Activated naive CD8-positive, alpha-beta T cell treated with anti-CD3 and anti-CD28 coated beads, Interleukin-2, amount 50 U/mL, for 24 hours (primary cell): Measurements from ENCODE around the gene TMEM223.
"Not testable (repeated sequence)": the region's sequence is repeated elsewhere in the genome, so short reads cannot be mapped to it uniquely, and the experiment has no call there.

ENCODE experiments used
- ATAC-seq: fragments of 150-1000 bp; cut with Tn5 transposase; one replicate; pipeline ENCODE4 v1.10.0; 2021
- DNase-seq: peaks from one replicate; pipeline ENCODE4 v3.0.0; 2021
- H3K27ac Mint-ChIP-seq: one replicate; pipeline ENCODE4 v1.8.0; 2021; ENCODE audit warnings: mild to moderate bottlenecking, mixed read lengths
- H3K27me3 Mint-ChIP-seq: one replicate; pipeline ENCODE4 v1.8.0; 2021; ENCODE audit warnings: mixed read lengths
- H3K36me3 Mint-ChIP-seq: one replicate; pipeline ENCODE4 v1.8.0; 2021; ENCODE audit warnings: low read depth, mixed read lengths
- H3K4me1 Mint-ChIP-seq: one replicate; pipeline ENCODE4 v1.8.0; 2021; ENCODE audit warnings: mixed read lengths
- H3K4me3 Mint-ChIP-seq: one replicate; pipeline ENCODE4 v1.8.0; 2021; ENCODE audit warnings: mild to moderate bottlenecking, moderate library complexity, mixed read lengths
- H3K9me3 Mint-ChIP-seq: one replicate; pipeline ENCODE4 v1.8.0; 2021; ENCODE audit warnings: mixed read lengths

Gene TMEM223

DNA sequence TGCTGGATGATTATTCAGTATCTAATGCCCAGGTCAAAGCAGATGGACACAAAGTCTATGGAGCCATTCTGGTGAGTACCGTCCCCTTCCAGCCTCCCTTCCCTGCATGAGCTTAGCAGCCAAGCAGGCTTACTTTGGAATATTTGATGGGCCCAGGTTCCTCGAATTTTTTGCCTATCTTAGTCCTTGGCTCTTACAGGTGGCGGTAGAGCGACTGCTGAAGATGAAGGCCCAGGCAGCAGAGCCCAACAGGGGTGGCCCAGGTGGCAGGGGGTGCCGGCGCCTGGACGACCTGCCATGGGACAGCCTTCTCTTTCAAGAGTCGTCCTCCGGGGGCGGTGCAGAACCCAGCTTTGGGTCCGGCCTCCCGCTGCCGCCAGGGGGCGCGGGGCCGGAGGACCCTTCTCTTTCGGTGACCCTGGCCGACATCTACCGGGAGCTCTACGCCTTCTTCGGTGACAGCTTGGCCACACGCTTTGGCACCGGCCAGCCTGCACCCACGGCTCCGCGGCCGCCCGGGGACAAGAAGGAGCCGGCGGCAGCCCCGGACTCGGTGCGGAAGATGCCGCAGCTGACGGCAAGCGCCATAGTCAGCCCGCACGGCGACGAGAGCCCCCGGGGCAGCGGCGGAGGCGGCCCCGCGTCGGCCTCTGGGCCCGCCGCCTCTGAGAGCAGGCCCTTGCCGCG is 5.3 kb downstream of the TMEM223 start:
- ATAC-seq, result peak; percentile 75
- peaks cover 44% of the 10 kb centered on the region for H3K4me1 Mint-ChIP-seq
- peaks cover 20% of the 10 kb centered on the region for H3K36me3 Mint-ChIP-seq
- no peaks in the 10 kb centered on the region for H3K27me3 Mint-ChIP-seq
- peak overlapping the region; percentile 84 for H3K27ac Mint-ChIP-seq
- peak overlapping the region; percentile 83 for H3K4me3 Mint-ChIP-seq
- peak; percentile 90 for DNase-seq
- no peaks in the 10 kb centered on the region for H3K9me3 Mint-ChIP-seq

DNA sequence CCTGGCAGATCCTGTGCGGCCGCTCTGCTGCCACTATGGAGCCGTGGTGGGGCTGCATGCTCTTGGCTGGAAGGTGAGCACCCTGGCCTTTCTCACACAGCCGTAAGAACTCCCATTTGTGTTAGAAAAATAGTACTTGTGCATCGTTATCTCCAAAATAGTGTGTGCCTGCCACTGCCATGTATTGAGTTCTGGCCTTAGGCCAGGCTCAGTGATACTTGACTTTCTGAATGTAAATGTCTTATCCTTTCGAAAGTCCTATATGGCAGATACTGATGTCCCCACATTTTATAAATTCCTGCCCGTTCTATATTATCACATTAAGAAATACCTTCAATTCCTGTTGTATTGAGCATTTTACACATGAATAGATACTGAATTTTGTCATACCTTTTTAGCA is 9.1 kb downstream of the TMEM223 start:
- H3K27ac Mint-ChIP-seq, result no peak overlapping the region
- H3K4me3 Mint-ChIP-seq, result no peak overlapping the region
- no peaks in the 10 kb centered on the region for H3K27me3 Mint-ChIP-seq
- DNase-seq (no peak), ATAC-seq (no peak)
- H3K9me3 Mint-ChIP-seq, result no peaks in the 10 kb centered on the region
- peaks cover 12% of the 10 kb centered on the region for H3K4me1 Mint-ChIP-seq
- H3K36me3 Mint-ChIP-seq, result no peaks in the 10 kb centered on the region

DNA sequence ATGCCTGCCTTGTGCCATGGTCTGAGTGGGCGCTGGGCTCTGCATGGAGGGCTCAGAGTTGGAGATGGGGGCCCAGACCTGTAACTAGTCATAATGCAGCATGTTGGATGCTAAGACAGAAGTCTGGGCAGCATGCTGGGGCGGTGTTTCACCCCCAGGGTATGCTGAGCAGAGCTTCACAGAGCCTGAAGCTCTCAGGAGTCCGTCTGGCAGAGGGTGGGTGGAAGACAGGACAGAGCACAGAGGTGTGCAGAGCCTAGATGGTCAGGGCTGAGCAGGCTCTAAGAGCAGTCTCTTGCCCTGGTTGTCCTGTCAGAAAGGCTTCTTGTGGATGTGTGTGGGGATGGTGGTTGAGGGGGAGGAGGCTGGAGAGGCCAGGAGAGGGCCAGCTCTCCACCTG is 13.4 kb downstream of the TMEM223 start:
- no peak overlapping the region for H3K27ac Mint-ChIP-seq
- H3K27me3 Mint-ChIP-seq, result no peaks in the 10 kb centered on the region
- H3K4me1 Mint-ChIP-seq, result peaks cover 12% of the 10 kb centered on the region

DNA sequence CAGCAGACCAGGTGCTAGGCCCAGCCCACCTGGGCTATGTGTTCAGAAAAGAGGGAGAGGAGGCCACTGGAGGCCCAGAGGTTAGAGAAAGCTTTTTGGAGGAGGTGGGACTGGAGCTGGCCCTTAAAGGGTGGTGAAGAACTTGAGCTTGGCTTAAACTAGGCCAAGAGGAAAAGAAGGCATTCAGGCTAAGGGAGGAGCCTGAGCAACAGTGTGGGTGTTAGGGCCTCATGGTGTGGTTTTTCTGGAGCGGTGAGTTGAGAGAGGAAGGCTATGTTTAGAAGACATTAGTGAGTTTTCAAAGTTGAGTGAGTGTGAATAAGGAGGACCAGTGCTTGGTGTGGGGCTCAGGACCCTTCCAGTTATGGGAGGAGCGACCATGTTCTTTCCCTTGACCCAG is 14.4 kb downstream of the TMEM223 start:
- no peak for DNase-seq
- Mint-ChIP-seq H3K4me1 (peaks cover 13% of the 10 kb centered on the region), H3K27ac (peak overlapping the region; percentile 88), H3K27me3 (no peaks in the 10 kb centered on the region), H3K36me3 (peaks cover 10% of the 10 kb centered on the region), H3K4me3 (peak overlapping the region; percentile 15), H3K9me3 (no peaks in the 10 kb centered on the region)
- peak; percentile 30 for ATAC-seq

More for the DNA sequence above, 13.4 kb downstream of the TMEM223 start:
- ATAC-seq, result peak; percentile 16
- no peak for DNase-seq
- no peak overlapping the region for H3K4me3 Mint-ChIP-seq
- H3K36me3 Mint-ChIP-seq, result peaks cover 10% of the 10 kb centered on the region
- no peaks in the 10 kb centered on the region for H3K9me3 Mint-ChIP-seq

DNA sequence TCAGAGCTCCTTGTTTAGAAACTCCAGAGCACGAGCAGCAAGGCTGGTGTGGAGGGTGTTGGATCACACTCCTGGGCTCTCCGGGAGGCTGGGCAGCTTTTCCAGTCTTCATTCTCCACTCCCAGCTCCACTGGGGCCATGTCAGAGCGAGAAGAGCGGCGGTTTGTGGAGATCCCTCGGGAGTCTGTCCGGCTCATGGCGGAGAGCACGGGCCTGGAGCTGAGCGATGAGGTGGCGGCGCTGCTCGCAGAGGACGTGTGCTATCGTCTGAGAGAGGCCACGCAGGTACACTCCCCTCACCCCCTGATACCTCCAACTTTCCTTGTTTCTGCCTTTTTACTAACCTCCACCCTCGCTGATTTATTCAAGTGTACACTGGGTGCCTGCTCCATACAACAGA is 16.2 kb downstream of the TMEM223 start:
- Mint-ChIP-seq H3K27me3 (no peaks in the 10 kb centered on the region), H3K27ac (no peak overlapping the region), H3K4me3 (no peak overlapping the region), H3K9me3 (no peaks in the 10 kb centered on the region), H3K4me1 (peaks cover 23% of the 10 kb centered on the region), H3K36me3 (peaks cover 10% of the 10 kb centered on the region)
- DNase-seq (no peak), ATAC-seq (no peak)

DNA sequence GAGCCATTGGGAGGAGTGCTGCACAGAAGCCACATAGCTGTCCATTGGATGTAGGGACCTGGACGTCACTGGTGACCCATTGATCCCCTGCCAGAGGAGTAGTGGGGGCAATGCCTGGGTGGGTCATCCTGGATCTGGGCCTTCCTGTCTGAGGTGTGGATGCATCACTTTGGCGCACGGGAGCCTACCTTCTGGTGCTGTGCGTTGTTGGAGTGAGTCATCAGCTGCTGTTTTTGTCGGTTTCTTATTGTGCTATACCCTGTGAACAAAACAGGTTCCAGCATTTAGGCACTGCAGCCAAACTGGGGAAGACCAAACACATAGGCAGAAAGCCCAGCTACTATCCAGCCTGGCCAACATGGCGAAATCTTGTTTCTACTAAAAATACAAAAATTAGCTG is 17.4 kb downstream of the TMEM223 start:
- Mint-ChIP-seq H3K4me3 (no peak overlapping the region), H3K4me1 (peaks cover 34% of the 10 kb centered on the region), H3K27me3 (no peaks in the 10 kb centered on the region), H3K9me3 (no peaks in the 10 kb centered on the region), H3K36me3 (peaks cover 10% of the 10 kb centered on the region), H3K27ac (no peak overlapping the region)
- no peak for ATAC-seq
- DNase-seq, result no peak

DNA sequence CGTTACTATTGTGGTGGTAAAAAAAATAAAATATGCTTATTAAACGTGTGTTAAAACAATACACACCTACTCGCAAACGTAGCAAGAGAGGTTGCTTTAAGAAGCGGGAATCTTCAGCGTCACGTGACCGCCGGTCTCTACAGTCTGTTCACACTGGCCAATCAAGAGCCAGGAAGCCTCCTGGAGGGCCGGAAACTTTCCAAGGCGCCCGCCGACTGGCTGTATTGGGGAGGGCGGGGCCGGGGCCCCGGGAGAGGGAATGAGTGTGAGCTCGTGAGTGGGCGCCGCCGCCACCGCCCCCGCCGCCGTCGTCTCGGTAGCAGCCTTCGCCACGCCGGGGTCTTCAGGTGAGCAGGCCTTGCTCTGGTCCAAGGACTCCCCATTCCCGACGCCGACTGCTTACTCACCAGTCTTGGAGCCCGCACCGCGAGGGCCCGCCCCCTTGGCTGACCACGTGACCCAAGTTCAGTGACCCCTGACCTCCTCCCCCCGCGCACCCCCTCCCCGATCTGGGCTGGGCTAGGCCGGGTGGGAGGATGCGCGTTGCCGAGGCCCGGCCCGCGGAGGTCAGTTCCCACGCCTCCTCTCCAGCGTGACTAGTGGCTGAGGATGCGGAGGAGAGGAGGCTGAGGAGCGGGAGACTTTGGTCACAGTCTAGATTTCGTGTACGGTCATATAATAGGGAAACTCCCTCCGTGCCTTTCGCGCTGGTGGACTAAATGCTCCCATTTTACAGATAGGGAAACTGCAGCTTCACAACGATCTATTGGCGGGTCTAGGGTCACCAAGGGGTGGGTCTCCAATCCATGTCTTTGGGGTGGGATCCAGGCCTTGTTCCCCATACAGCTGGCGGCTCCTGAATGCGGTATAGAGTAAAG is 20.4 kb downstream of the TMEM223 start, which contains the start of gene TAF6L:
TSS of gene TAF6L (plus strand) at position 253 of the 878 bp plus-strand sequence. CDS start 4,388 bp downstream, outside the sequence.
- Mint-ChIP-seq H3K4me3 (peak within 1 kb of the TSS; percentile 90), H3K27me3 (no peaks in the 10 kb centered on the region), H3K9me3 (no peaks in the 10 kb centered on the region), H3K27ac (peak within 1 kb of the TSS; percentile 96), H3K36me3 (peaks cover 11% of the 10 kb centered on the region), H3K4me1 (peaks cover 27% of the 10 kb centered on the region)
- peak; percentile 87 for ATAC-seq
- peak; percentile 96 for DNase-seq

DNA sequence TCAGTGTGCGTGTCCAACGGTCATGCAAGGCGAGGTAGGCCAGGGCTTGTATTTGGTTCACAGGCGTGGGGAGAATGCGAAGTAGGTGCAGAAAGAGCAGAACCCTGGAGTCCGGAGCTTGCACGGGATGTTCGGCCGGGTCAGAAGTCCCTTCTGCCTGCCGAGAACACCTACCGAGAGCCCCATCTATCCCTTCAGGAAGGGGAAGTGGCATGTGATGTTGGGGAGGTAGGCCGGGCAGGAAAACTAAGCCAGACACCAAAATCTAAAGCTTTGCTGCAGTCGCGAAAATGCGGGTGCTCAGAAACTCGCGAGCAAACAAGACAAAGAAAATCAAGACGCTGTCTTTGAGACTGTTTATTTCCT is 21.0 kb downstream of the TMEM223 start:
- ATAC-seq (no peak), DNase-seq (peak; percentile 30)
- H3K9me3 Mint-ChIP-seq, result no peaks in the 10 kb centered on the region
- peak overlapping the region; percentile 96 for H3K27ac Mint-ChIP-seq
- peak overlapping the region; percentile 90 for H3K4me3 Mint-ChIP-seq
- H3K36me3 Mint-ChIP-seq, result peaks cover 11% of the 10 kb centered on the region
- no peaks in the 10 kb centered on the region for H3K27me3 Mint-ChIP-seq
- peaks cover 27% of the 10 kb centered on the region for H3K4me1 Mint-ChIP-seq

DNA sequence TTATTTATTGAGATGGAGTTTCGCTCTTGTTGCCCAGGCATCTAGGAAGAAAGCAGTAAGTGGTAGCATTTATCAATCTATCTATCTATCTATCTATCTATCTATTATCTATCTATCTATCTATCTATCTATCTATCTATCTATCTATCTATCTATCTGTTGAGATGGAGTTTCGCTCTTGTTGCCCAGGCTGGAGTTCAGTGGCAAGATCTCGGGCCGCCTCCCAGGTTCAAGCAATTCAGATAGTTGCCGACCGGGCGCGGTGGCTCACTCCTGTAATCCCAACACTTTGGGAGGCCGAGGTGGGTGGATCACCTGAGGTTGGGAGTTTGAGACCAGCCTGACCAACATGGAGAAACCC is 31.0 kb downstream of the TMEM223 start:
- H3K9me3 Mint-ChIP-seq, ATAC-seq, H3K27me3 Mint-ChIP-seq: not testable (repeated sequence)
- Mint-ChIP-seq H3K36me3 (peaks cover 15% of the 10 kb centered on the region), H3K4me1 (peaks cover 21% of the 10 kb centered on the region), H3K4me3 (peak overlapping the region; percentile 94), H3K27ac (peak overlapping the region; percentile 39)
- DNase-seq, result peak; percentile 23

DNA sequence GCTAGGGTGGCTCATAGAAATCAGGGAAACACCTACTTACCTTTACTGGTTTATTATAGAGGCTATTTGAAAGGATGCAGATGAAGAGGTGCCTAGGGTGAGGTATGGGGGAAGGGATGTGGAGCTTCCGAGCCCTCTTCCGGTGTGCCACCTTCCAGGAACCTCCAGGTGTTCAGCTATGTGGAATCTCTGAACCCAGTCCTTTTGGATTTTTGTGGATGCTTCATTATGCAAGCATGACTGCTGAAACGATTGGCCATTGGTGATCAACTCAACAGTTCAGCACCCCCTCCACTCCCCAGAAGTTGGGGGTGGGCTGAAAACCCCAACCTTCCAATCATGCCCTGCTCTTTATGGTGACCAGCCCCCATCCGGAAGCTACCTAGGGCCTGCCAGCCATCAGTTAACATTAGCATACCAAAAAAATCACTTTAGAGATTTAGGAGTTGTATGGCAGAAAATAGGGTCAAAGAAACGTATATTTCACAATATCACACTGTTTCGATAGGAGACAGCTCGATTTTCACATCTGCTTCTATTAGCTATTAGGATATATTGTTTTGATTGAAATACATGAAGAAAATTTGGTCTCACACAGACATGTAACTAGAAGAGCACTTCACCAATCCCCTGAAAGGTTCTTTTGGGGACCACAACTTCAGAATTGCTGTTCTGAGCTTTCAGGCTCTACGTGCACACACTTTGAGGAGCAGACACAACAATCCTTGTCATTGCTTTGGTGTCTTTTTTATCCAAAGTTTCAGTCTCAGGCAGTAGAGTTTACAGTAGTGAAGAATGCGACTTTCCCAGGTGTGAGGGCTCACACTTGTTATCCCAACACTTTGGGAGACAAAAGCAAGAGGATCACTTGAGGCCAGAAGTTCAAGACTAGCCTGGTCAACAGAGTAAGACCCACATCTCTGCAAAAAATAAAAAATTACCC is 33.7 kb downstream of the TMEM223 start:
- H3K36me3 Mint-ChIP-seq, result peaks cover 10% of the 10 kb centered on the region
- peaks cover 29% of the 10 kb centered on the region for H3K4me1 Mint-ChIP-seq
- H3K9me3 Mint-ChIP-seq, result no peaks in the 10 kb centered on the region
- H3K4me3 Mint-ChIP-seq, result no peak overlapping the region
- H3K27ac Mint-ChIP-seq, result no peak overlapping the region
- peaks cover 2% of the 10 kb centered on the region for H3K27me3 Mint-ChIP-seq
- DNase-seq (no peak), ATAC-seq (no peak)

DNA sequence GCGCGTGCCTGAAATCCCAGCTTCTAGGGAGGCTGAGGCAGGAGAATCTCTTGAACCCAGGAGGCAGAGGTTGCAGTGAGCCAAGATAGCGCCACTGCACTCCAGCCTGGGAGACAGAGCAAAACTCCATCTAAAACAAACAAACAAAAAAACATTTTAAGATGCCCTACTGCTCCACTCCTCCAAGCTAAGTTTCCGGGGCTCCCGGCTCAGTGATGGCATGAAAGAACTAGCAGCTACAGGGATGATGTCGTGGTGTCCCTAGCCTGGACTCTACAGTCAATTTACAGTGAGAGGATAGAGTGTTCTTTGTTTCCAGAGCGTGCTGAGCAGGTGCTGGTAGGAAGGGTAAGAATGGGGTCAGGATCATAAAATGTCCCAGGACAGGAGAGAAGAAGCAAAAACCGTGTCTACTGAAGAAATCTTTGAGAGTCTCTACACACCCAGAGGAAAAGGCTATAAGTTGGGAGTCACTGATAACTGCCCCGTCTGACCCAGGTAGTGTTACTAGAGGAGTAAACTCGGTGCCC is 36.7 kb downstream of the TMEM223 start:
- H3K27me3 Mint-ChIP-seq, result peaks cover 2% of the 10 kb centered on the region
- peaks cover 27% of the 10 kb centered on the region for H3K4me1 Mint-ChIP-seq
- no peaks in the 10 kb centered on the region for H3K9me3 Mint-ChIP-seq
- no peak overlapping the region for H3K27ac Mint-ChIP-seq
- peaks cover 5% of the 10 kb centered on the region for H3K36me3 Mint-ChIP-seq
- ATAC-seq (no peak), DNase-seq (no peak)
- H3K4me3 Mint-ChIP-seq, result peak overlapping the region; percentile 98

DNA sequence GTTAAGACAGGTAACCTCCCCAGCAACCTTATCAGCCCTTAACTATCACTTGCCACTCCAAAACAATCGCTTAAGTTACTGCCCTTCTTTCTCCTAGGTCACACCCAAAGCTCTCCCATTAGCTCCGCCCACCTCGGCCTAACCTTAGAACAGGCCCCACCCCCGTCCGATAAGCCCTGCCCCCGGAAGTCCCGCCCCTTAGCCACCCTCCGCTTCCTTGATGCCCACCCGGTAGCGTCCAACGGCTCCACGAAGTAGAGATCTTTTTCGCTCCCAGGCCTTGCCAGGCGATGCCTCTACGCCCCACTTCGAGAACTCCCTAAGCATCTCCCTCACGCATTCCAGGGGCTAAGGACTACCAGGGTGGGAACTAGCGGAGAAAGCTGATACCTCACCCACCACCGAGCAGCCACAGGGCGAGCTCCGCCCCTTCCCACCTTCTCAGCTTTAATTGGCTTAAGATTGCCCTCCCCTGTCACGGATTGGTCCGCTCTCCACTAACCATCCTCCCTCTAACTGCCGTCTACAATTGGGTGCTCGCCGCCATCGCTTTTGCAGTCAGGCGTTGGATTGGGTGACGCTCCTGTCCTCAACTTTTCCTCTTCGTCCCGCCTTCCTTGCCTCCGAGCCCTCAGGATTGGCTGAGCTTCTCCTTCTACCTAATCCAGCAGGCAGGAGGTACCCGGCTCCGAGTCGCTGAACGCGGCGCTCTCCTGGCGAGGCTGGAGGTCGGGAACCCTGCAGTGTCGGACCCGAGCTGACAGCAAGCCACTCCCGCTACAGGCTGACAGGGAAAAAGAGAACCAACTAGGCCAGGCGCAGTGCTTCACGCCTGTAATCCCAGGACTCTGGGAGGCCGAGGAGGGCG is 37.8 kb downstream of the TMEM223 start, which contains the start of gene ZBTB3:
TSS of gene ZBTB3 (minus strand) at position 425 of the 868 bp plus-strand sequence. CDS start 496 bp downstream, outside the sequence.
- H3K36me3 Mint-ChIP-seq, result peaks cover 7% of the 10 kb centered on the region
- peak within 1 kb of the TSS; percentile 98 for H3K4me3 Mint-ChIP-seq
- H3K27ac Mint-ChIP-seq, result peak within 1 kb of the TSS; percentile 99
- ATAC-seq, result peak; percentile 99
- peak; percentile 96 for DNase-seq
- H3K4me1 Mint-ChIP-seq, result peaks cover 27% of the 10 kb centered on the region
- H3K27me3 Mint-ChIP-seq, result peaks cover 2% of the 10 kb centered on the region
- H3K9me3 Mint-ChIP-seq, result no peaks in the 10 kb centered on the region

DNA sequence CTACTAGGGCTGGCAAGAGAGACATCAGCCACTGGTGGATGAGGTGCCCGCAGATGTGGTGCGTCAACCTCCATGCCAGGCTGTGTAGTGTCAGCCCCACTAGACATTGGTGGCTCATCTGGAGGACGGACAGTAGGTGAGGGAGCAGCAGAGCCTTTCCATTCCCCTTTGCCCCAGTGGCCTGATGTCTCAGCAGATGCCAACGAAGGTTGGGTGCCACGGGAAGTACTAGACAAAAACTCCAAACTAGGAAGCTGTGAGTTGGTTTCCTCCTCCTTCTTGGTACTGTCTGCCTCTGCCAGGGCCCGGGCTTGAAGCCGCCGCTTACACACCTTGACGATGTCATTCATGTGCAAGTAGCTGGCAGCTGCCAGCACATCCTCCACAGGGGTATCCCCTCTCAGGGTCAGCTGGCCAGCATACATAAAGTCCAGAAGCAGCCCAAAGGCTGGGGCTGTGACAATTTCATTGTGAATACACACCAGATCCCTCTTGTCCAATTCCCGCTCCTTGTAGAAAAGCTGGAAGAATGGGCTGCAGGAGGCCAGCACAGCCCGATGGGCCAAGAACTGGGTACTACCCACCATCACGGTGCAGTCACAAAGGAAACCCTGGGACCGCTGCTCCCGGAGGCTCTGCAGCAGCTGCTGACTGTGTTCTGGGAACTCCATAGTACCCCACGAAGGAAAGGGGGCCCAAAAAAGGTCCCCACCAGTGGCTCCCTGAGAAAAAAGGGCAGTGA is 38.6 kb downstream of the TMEM223 start:
- Mint-ChIP-seq H3K27me3 (peaks cover 2% of the 10 kb centered on the region), H3K4me3 (peak overlapping the region; percentile 98), H3K9me3 (no peaks in the 10 kb centered on the region), H3K4me1 (peaks cover 27% of the 10 kb centered on the region), H3K27ac (peak overlapping the region; percentile 99), H3K36me3 (peaks cover 8% of the 10 kb centered on the region)
- ATAC-seq (no peak), DNase-seq (no peak)
